ENCODE data around the gene MEGF6. TPM values are rescaled to one million over a fixed set of nuclear protein-coding genes. Genes with fewer than 3 reads are reported as not detected.

Gene MEGF6
- total RNA-seq, 1 experiment from 2014 or later, result 21.3 TPM

DNA sequence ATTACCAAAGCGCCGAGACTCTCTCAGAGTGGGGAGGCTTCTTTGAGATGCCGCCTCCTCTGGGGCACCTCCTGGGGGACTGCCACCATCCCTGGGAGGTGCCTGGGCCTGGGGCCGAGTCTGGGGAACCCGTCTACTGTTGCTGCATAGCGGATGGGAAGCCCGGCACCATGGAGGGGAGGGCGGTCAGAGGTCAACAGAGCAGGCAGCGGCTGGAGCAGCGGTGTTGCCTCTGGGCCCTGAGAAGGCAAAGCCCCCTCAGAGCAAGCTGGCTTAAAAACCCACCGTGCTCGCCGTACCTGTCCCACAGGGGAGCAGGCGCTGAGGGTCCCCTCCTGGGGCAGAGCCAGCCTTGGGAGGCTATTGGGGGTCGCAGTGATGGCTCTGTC, 94.8 kb downstream of the MEGF6 start:
- H3K36me3 Mint-ChIP-seq (ENCODE audit: insufficient read depth in 1 of 3, low read depth in 3 of 3), result peaks cover 0 to 10% (median 5%) of the 10 kb centered on the region in 3 experiments; a peak in 4 of 7 replicates
- H3K18ac ChIP-seq (ENCODE audit: insufficient read length, low read depth, low read length), result no peak overlapping the region
- TF ChIP-seq, protein P1, sequence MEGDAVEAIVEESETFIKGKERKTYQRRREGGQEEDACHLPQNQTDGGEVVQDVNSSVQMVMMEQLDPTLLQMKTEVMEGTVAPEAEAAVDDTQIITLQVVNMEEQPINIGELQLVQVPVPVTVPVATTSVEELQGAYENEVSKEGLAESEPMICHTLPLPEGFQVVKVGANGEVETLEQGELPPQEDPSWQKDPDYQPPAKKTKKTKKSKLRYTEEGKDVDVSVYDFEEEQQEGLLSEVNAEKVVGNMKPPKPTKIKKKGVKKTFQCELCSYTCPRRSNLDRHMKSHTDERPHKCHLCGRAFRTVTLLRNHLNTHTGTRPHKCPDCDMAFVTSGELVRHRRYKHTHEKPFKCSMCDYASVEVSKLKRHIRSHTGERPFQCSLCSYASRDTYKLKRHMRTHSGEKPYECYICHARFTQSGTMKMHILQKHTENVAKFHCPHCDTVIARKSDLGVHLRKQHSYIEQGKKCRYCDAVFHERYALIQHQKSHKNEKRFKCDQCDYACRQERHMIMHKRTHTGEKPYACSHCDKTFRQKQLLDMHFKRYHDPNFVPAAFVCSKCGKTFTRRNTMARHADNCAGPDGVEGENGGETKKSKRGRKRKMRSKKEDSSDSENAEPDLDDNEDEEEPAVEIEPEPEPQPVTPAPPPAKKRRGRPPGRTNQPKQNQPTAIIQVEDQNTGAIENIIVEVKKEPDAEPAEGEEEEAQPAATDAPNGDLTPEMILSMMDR (conservative IDR thresholded peaks at IDR 0.05), result no peak
- H4K20me1 ChIP-seq (ENCODE audit: control insufficient read depth, insufficient read depth, insufficient read length), result peaks cover 3% of the 10 kb centered on the region
- H3K23me2 ChIP-seq (ENCODE audit: insufficient read length, low read depth, low read length, poor library complexity, severe bottlenecking), result no peaks in the 10 kb centered on the region
- no peaks in the 10 kb centered on the region for H3K79me1 ChIP-seq (ENCODE audit: insufficient read depth, low read depth, low read length, poor library complexity, severe bottlenecking)
- H2BK15ac ChIP-seq (ENCODE audit: low read depth, low read length), result no peak overlapping the region
- no peak for DNase-seq
- no peak overlapping the region for H2AK5ac ChIP-seq (ENCODE audit: insufficient read length, low read length)
- no peak overlapping the region for H3K4me3 Mint-ChIP-seq
- no peak overlapping the region for H3K4ac ChIP-seq (ENCODE audit: low read depth, low read length)
- WGBS (ENCODE audit: extremely low coverage, insufficient read length, low lambda C conversion rate), result no CpG with 5 or more reads among the region's 15 CpGs
- no peak overlapping the region for H3K4me2 ChIP-seq (ENCODE audit: insufficient read depth, insufficient read length, low read length)
- no peak overlapping the region for H2BK20ac ChIP-seq (ENCODE audit: low read depth, low read length, poor library complexity, severe bottlenecking)
- H2BK5ac ChIP-seq (ENCODE audit: insufficient read length, low read length), result no peak overlapping the region
- no peak overlapping the region for H3K9ac ChIP-seq (ENCODE audit: extremely low read depth, insufficient read length, low read length)
- H3K23ac ChIP-seq (ENCODE audit: insufficient read length, low read depth, low read length), result no peak overlapping the region
- H3K9me3 Mint-ChIP-seq, result peaks cover 0 to 3% of the 10 kb centered on the region in 2 experiments; a peak in 3 of 5 replicates
- H3T11ph ChIP-seq (ENCODE audit: low read length), result no peak overlapping the region
- H3K9me3 ChIP-seq (ENCODE audit: control insufficient read depth, low read depth, low read length), result no peaks in the 10 kb centered on the region
- no peak overlapping the region for H3K27ac ChIP-seq (ENCODE audit: insufficient read length, low read depth, low read length)
- H2BK12ac ChIP-seq (ENCODE audit: insufficient read length, low read depth, low read length), result no peak overlapping the region
- H3K27me3 Mint-ChIP-seq (ENCODE audit: low read depth), result no peaks in the 10 kb centered on the region; the same call in 1 of the 2 replicates
- no peak overlapping the region for H2BK120ac ChIP-seq (ENCODE audit: low read depth, low read length, poor library complexity, severe bottlenecking)
- no peaks in the 10 kb centered on the region for H3K4me1 ChIP-seq (ENCODE audit: insufficient read depth, low read length)
- H3K27me3 ChIP-seq (ENCODE audit: insufficient read depth, low read length), result no peaks in the 10 kb centered on the region
- H3K27ac Mint-ChIP-seq, result no peak overlapping the region
- no peak overlapping the region for H4K5ac ChIP-seq (ENCODE audit: insufficient read length, low read depth, low read length)
- H3K14ac ChIP-seq (ENCODE audit: insufficient read depth, low read length), result no peak overlapping the region; the same call in 1 of the 2 replicates
- no peak overlapping the region for H4K91ac ChIP-seq (ENCODE audit: insufficient read length, low read depth, low read length)
- no peak overlapping the region for H4K8ac ChIP-seq (replicated peaks; ENCODE audit: insufficient read length, low read depth, low read length)
- no peaks in the 10 kb centered on the region; the same call in 1 of the 2 replicates for H3K79me2 ChIP-seq (ENCODE audit: insufficient read depth, low read length)
- H3K56ac ChIP-seq (ENCODE audit: insufficient read length, low read depth, low read length), result no peak overlapping the region
- no peak overlapping the region for H2AFZ ChIP-seq (ENCODE audit: low read length)
- no peaks in the 10 kb centered on the region for H3K4me1 Mint-ChIP-seq
